Smooth muscle cell (in vitro differentiated cells): Measurements from ENCODE around the gene NTM. TPM values are rescaled to one million over a fixed set of nuclear protein-coding genes. Genes with fewer than 3 reads are reported as not detected.

Experiments used
- DNase-seq: peaks from one replicate; lab custom pipeline; 2025; ENCODE audit not compliant: unreplicated experiment; lab: John Stamatoyannopoulos, UW
- H2AFZ ChIP-seq: fragments of 200-600 bp; sonication (generic); 2 replicates; pipeline ENCODE4 v1.6.0; 2016; ENCODE audit warnings: antibody characterized with exemption, low read depth, mild to moderate bottlenecking
- H3F3A ChIP-seq: fragments of 200-600 bp; sonication (generic); 2 replicates; pipeline ENCODE4 v1.6.0; 2017; ENCODE audit warnings: antibody characterized with exemption, low read depth
- H3K27ac ChIP-seq: fragments of 200-600 bp; sonication (generic); 2 replicates; pipeline ENCODE4 v1.5.1; 2016; ENCODE audit warnings: low read depth, mild to moderate bottlenecking
- H3K27me3 ChIP-seq: fragments of 200-600 bp; sonication (generic); 2 replicates; pipeline ENCODE4 v1.6.1; 2016; ENCODE audit warnings: low read depth, mild to moderate bottlenecking
- H3K36me3 ChIP-seq: fragments of 200-600 bp; sonication (generic); 2 replicates; pipeline ENCODE4 v1.5.1; 2016; ENCODE audit warnings: low read depth
- H3K4me1 ChIP-seq: fragments of 200-600 bp; sonication (generic); 2 replicates; pipeline ENCODE4 v1.5.1; 2016; ENCODE audit warnings: low read depth
- H3K4me2 ChIP-seq: fragments of 200-600 bp; sonication (generic); 2 replicates; pipeline ENCODE4 v1.6.0; 2016; ENCODE audit warnings: mild to moderate bottlenecking
- H3K4me3 ChIP-seq: fragments of 200-600 bp; sonication (generic); 2 replicates; pipeline ENCODE4 v1.5.1; 2016; ENCODE audit warnings: mild to moderate bottlenecking
- H3K79me2 ChIP-seq: fragments of 200-600 bp; sonication (generic); 2 replicates; pipeline ENCODE4 v1.6.0; 2016; ENCODE audit warnings: low read depth, mild to moderate bottlenecking
- H3K9ac ChIP-seq: fragments of 200-600 bp; sonication (generic); 2 replicates; pipeline ENCODE4 v1.6.0; 2016; ENCODE audit warnings: low read depth
- H3K9me3 ChIP-seq: fragments of 200-600 bp; sonication (generic); replicated peaks from 2 replicates; pipeline ENCODE4 v1.5.1; 2016; ENCODE audit warnings: low read depth
- H4K20me1 ChIP-seq: fragments of 200-600 bp; sonication (generic); 2 replicates; pipeline ENCODE4 v1.6.0; 2016; ENCODE audit warnings: low read depth
- WGBS: methylation state at CpG from one replicate; pipeline ENCODE4 v1.1.7; 2016; ENCODE audit warnings: low lambda C conversion rate; 5-methylcytosine and 5-hydroxymethylcytosine counted together
- polyA plus RNA-seq: library from polyadenylated mRNA; unstranded; fragments of >200 nt; fragmentation: Nextera tagmentation; extraction: Ambion mirVana; gene quantifications from 2 replicates; pipeline ENCODE4 v1.2.1, GENCODE V29; 2016
- total RNA-seq: library from RNA; depleted of rRNA; stranded (reverse); fragments of >200 nt; gene quantifications from 2 replicates; pipeline ENCODE4 v1.2.3, GENCODE V29; 2014
- TF ChIP-seq, protein P1 (sequence below): fragments of 200-600 bp; sonication (generic); IDR thresholded peaks from 2 replicates; pipeline ENCODE4 v1.5.1; 2017; ENCODE audit warnings: borderline replicate concordance, mild to moderate bottlenecking, antibody characterized with exemption; ENCODE audit not compliant: insufficient read depth, poor library complexity, severe bottlenecking

NTM gene
- total and polyA plus RNA-seq, 2 experiments from 2014 or later: 68.9 to 123 TPM

DNA sequence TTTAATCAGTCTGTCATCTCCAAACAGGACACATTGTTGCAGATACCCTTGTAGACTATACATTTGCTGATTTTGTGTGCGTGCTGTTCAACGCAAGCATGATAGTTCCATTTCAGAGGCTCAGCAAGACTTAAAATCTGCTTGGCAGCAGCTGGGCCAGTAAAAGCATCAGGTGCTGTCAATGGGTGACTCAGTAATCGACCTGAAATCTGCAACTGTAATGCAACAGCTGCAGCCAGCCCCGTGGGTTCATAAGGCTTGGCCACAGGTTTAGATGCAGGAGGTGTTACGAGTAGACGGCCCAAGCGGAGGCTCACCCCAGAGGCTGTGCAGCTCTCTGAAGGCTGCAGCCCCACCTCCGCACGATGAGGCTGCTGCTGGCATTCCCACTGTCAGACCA is 84.6 kb downstream of the NTM start:
- 94% methylated on average over 9 of the region's 9 CpGs for WGBS
- Histone ChIP-seq H4K20me1 (no peaks in the 10 kb centered on the region), H3K27ac (no peak overlapping the region), H2AFZ (no peak overlapping the region), H3K9me3 (no peaks in the 10 kb centered on the region), H3K4me1 (no peaks in the 10 kb centered on the region), H3K4me2 (no peak overlapping the region), H3K36me3 (no peaks in the 10 kb centered on the region), H3K27me3 (peaks cover 37% of the 10 kb centered on the region), H3F3A (no peaks in the 10 kb centered on the region), H3K79me2 (no peaks in the 10 kb centered on the region), H3K4me3 (no peak overlapping the region), H3K9ac (no peak overlapping the region)
- DNase-seq: no peak
- TF ChIP-seq, protein P1, sequence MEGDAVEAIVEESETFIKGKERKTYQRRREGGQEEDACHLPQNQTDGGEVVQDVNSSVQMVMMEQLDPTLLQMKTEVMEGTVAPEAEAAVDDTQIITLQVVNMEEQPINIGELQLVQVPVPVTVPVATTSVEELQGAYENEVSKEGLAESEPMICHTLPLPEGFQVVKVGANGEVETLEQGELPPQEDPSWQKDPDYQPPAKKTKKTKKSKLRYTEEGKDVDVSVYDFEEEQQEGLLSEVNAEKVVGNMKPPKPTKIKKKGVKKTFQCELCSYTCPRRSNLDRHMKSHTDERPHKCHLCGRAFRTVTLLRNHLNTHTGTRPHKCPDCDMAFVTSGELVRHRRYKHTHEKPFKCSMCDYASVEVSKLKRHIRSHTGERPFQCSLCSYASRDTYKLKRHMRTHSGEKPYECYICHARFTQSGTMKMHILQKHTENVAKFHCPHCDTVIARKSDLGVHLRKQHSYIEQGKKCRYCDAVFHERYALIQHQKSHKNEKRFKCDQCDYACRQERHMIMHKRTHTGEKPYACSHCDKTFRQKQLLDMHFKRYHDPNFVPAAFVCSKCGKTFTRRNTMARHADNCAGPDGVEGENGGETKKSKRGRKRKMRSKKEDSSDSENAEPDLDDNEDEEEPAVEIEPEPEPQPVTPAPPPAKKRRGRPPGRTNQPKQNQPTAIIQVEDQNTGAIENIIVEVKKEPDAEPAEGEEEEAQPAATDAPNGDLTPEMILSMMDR: no peak

DNA sequence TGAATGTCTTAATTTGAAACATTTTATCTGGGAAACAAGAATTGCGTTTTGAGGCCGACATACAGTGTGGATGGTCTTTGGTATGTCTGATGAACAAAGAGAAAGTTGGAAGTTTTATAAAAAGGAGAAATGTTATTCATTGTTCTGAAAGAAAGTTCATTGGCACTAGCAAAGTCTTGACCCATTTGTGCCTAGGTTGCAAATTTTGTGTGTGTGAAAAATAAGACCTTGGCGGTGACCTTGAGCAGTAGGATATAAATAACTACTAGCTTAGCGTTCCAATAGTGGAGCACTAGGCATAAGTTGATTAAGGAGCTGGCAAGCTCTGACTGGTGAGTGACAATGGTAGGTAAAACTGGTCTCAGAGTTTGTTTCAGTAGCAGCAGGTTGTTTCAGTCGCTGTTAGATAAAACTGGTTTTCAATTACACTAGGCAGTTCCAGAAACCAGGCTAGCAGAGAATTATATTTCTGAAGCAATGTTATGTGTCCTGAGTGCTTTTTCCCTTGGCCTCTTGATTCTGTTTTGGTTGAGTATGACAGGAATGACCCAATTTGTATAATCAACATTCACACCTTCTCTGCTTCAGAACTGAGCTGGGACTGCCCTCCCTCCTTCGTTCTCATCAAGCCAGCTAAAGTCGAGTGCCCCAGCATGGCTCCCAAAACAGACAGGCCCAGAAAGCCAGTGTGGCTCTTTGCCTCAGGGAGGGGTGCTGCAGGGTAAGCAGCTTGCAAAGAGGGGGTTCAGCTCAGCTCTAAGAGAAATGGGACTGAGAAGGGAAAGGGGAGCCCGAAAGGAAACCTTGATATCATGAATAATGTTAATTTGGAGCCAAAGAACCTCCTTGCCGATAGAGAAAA is 85.7 kb downstream of the NTM start:
- 95% methylated on average over 9 of the region's 9 CpGs for WGBS
- no peak overlapping the region for H3K4me2 ChIP-seq

DNA sequence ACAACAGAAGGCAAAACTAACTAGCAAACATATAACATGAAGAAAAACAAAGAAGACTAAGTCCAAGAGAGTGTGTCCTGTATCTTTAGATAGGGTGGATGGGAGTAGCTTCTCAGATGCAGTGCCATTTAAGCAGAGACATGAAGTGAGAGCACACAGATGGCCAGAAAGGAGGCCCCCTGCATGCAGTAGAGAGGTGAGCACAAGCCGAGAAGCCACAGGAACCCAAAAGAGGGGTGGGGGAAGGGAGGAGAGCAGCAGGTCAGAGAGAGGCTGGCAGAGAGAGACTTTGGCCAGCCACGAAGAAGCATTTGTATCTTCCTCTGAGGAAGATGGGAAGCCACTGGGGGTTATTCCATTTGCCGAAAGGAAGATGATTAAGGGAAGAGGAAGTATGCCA is 86.7 kb downstream of the NTM start:
- H3K79me2 ChIP-seq: no peaks in the 10 kb centered on the region
- no peak overlapping the region for H2AFZ ChIP-seq
- H3K4me2 ChIP-seq: no peak overlapping the region
- no peak overlapping the region for H3K27ac ChIP-seq
- DNase-seq: no peak
- no peak overlapping the region for H3K9ac ChIP-seq
- H3K4me3 ChIP-seq: no peak overlapping the region
- no peaks in the 10 kb centered on the region for H3K4me1 ChIP-seq
- TF ChIP-seq, protein P1: no peak
- peaks cover 37% of the 10 kb centered on the region for H3K27me3 ChIP-seq
- H4K20me1 ChIP-seq: no peaks in the 10 kb centered on the region
- 61% methylated on average over 3 of the region's 3 CpGs for WGBS
- no peaks in the 10 kb centered on the region for H3K36me3 ChIP-seq
- H3F3A ChIP-seq: no peaks in the 10 kb centered on the region
- no peaks in the 10 kb centered on the region for H3K9me3 ChIP-seq

More for the DNA sequence above, 85.7 kb downstream of the NTM start:
- H3K9ac ChIP-seq: no peak overlapping the region
- no peaks in the 10 kb centered on the region for H4K20me1 ChIP-seq
- no peaks in the 10 kb centered on the region for H3F3A ChIP-seq
- TF ChIP-seq, protein P1: no peak
- H3K79me2 ChIP-seq: no peaks in the 10 kb centered on the region
- no peak for DNase-seq
- H3K27ac ChIP-seq: no peak overlapping the region
- H3K4me3 ChIP-seq: no peak overlapping the region
- H3K4me1 ChIP-seq: no peaks in the 10 kb centered on the region
- H2AFZ ChIP-seq: no peak overlapping the region
- no peaks in the 10 kb centered on the region for H3K36me3 ChIP-seq
- no peaks in the 10 kb centered on the region for H3K9me3 ChIP-seq
- peaks cover 37% of the 10 kb centered on the region for H3K27me3 ChIP-seq

DNA sequence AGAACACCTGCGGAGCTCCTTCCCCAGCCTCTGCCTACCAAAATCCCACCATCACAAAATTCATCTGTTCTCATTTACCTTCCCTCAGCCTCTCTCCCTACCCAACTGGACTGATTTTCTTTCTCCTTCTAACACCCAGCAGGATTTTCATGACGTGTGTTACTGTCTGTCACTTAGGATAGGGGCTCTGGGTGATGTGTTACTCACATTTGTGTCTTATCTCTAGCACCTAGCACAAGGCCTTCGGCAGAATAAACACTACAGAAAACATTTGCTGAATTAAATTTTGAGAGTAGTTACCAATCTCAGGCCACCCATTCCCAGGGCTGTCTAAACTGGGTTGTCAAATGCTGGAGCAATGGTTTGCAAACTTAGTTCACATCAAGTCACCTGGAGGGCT is 88.0 kb downstream of the NTM start:
- H3K36me3 ChIP-seq: no peaks in the 10 kb centered on the region
- H4K20me1 ChIP-seq: no peaks in the 10 kb centered on the region
- no peaks in the 10 kb centered on the region for H3K9me3 ChIP-seq
- H3K79me2 ChIP-seq: no peaks in the 10 kb centered on the region
- H3K27me3 ChIP-seq: peaks cover 25% of the 10 kb centered on the region
- TF ChIP-seq, protein P1: no peak
- H3K9ac ChIP-seq: no peak overlapping the region
- no peak overlapping the region for H3K4me3 ChIP-seq
- no peak overlapping the region for H2AFZ ChIP-seq
- WGBS: 71% methylated on average over 3 of the region's 3 CpGs
- H3K4me1 ChIP-seq: no peaks in the 10 kb centered on the region
- H3F3A ChIP-seq: no peaks in the 10 kb centered on the region
- no peak overlapping the region for H3K27ac ChIP-seq
- H3K4me2 ChIP-seq: no peak overlapping the region
- DNase-seq: no peak
